ENCODE measurements around the gene LTBP4. TPM values are rescaled to one million over a fixed set of nuclear protein-coding genes. Genes with fewer than 3 reads are reported as not detected.
"Not testable (repeated sequence)": the region's sequence is repeated elsewhere in the genome, so short reads cannot be mapped to it uniquely, and the experiment has no call there.

The LTBP4 gene
- total RNA-seq, 1 donor from 2014 or later: 24.7 TPM

- Histone ChIP-seq H3K4me3 (no peak overlapping the region), H3F3A (ENCODE audit: low read depth) (no peaks in the 10 kb centered on the region), H3K79me2 (ENCODE audit: low read depth) (no peaks in the 10 kb centered on the region), H3K4me2 (no peak overlapping the region), H3K9me3 (ENCODE audit: low read depth) (no peaks in the 10 kb centered on the region), H2AFZ (replicated peaks) (no peak overlapping the region), H4K20me1 (ENCODE audit: low read depth) (no peaks in the 10 kb centered on the region), H3K27me3 (peaks cover 83% of the 10 kb centered on the region), H3K27ac (no peak overlapping the region), H3K4me1 (no peaks in the 10 kb centered on the region), H3K36me3 (no peaks in the 10 kb centered on the region), H3K9ac (no peak overlapping the region)
- TF ChIP-seq CTCF (IDR thresholded peaks at IDR 0.05): peak; percentile 8
- TF ChIP-seq EZH2phosphoT487 (IDR thresholded peaks at IDR 0.05): no peak
- Mint-ChIP-seq H3K36me3 (no peaks in the 10 kb centered on the region), H3K4me3 (no peak overlapping the region), H3K4me1 (no peaks in the 10 kb centered on the region), H3K27ac (no peak overlapping the region), H3K27me3 (ENCODE audit: insufficient read depth, low read depth) (peaks cover 36% of the 10 kb centered on the region), H3K9me3 (no peaks in the 10 kb centered on the region)
- DNase-seq (ENCODE audit: low spot score): no peak
Observed at GRCh38 chr19:40560092-40560507, 41.1 kb upstream of the LTBP4 start.

GRCh38 chr19:40561947-40562346, 39.2 kb upstream of the LTBP4 start:
- peak overlapping the region; percentile 27 for H3K4me3 Mint-ChIP-seq
- H3K4me2 ChIP-seq: no peak overlapping the region

GRCh38 chr19:40564535-40564934, 36.6 kb upstream of the LTBP4 start:
- H3F3A ChIP-seq (ENCODE audit: low read depth): peaks cover 19% of the 10 kb centered on the region
- H3K9me3 ChIP-seq (ENCODE audit: low read depth); H3K27ac ChIP-seq; H3K4me3 ChIP-seq; H3K36me3 Mint-ChIP-seq; H3K9me3 Mint-ChIP-seq; H3K79me2 ChIP-seq (ENCODE audit: low read depth); H3K36me3 ChIP-seq; H4K20me1 ChIP-seq (ENCODE audit: low read depth); H3K27ac Mint-ChIP-seq; H3K4me3 Mint-ChIP-seq; H2AFZ ChIP-seq (replicated peaks); H3K4me1 ChIP-seq; H3K4me1 Mint-ChIP-seq; H3K9ac ChIP-seq; DNase-seq (ENCODE audit: low spot score); H3K4me2 ChIP-seq: not testable (repeated sequence)
- H3K27me3 Mint-ChIP-seq (ENCODE audit: insufficient read depth, low read depth): peaks cover 53% of the 10 kb centered on the region
- peaks cover 94% of the 10 kb centered on the region for H3K27me3 ChIP-seq

More at GRCh38 chr19:40561947-40562346, 39.2 kb upstream of the LTBP4 start:
- peaks cover 2% of the 10 kb centered on the region for H3K4me1 Mint-ChIP-seq
- H3K27me3 ChIP-seq: peaks cover 83% of the 10 kb centered on the region
- no peaks in the 10 kb centered on the region for H3K9me3 Mint-ChIP-seq
- H2AFZ ChIP-seq (replicated peaks): no peak overlapping the region
- H3K27me3 Mint-ChIP-seq (ENCODE audit: insufficient read depth, low read depth): peaks cover 47% of the 10 kb centered on the region
- H3F3A ChIP-seq (ENCODE audit: low read depth): peaks cover under 1% of the 10 kb centered on the region
- H3K9me3 ChIP-seq (ENCODE audit: low read depth): no peaks in the 10 kb centered on the region
- H3K27ac ChIP-seq: no peak overlapping the region
- peak overlapping the region; percentile 21 for H3K27ac Mint-ChIP-seq
- H3K36me3 Mint-ChIP-seq: no peaks in the 10 kb centered on the region
- no peaks in the 10 kb centered on the region for H3K4me1 ChIP-seq
- no peak overlapping the region for H3K4me3 ChIP-seq
- no peaks in the 10 kb centered on the region for H3K36me3 ChIP-seq
- H3K9ac ChIP-seq: no peak overlapping the region
- H3K79me2 ChIP-seq (ENCODE audit: low read depth): no peaks in the 10 kb centered on the region
- no peak for DNase-seq (ENCODE audit: low spot score)
- no peaks in the 10 kb centered on the region for H4K20me1 ChIP-seq (ENCODE audit: low read depth)
- TF ChIP-seq EZH2phosphoT487 (IDR thresholded peaks at IDR 0.05) (no peak), CTCF (IDR thresholded peaks at IDR 0.05) (no peak), EZH2 (IDR thresholded peaks at IDR 0.05) (no peak)

GRCh38 chr19:40565355-40565754, 35.8 kb upstream of the LTBP4 start:
- H3K27me3 ChIP-seq: peaks cover 94% of the 10 kb centered on the region
- TF ChIP-seq EZH2 (IDR thresholded peaks at IDR 0.05) (no peak), EZH2phosphoT487 (IDR thresholded peaks at IDR 0.05) (no peak), CTCF (IDR thresholded peaks at IDR 0.05) (no peak)
- H3K4me1 Mint-ChIP-seq: peaks cover 14% of the 10 kb centered on the region
- H3K4me3 ChIP-seq: no peak overlapping the region
- no peak overlapping the region for H3K9ac ChIP-seq
- H3K4me3 Mint-ChIP-seq: no peak overlapping the region
- H3K4me1 ChIP-seq: no peaks in the 10 kb centered on the region
- H3K27ac ChIP-seq: no peak overlapping the region
- no peak overlapping the region for H3K4me2 ChIP-seq
- H3K27me3 Mint-ChIP-seq (ENCODE audit: insufficient read depth, low read depth): peaks cover 56% of the 10 kb centered on the region
- DNase-seq (ENCODE audit: low spot score): no peak
- no peaks in the 10 kb centered on the region for H4K20me1 ChIP-seq (ENCODE audit: low read depth)
- no peaks in the 10 kb centered on the region for H3K9me3 ChIP-seq (ENCODE audit: low read depth)
- H3K36me3 Mint-ChIP-seq: no peaks in the 10 kb centered on the region
- H3K79me2 ChIP-seq (ENCODE audit: low read depth): no peaks in the 10 kb centered on the region
- no peak overlapping the region for H3K27ac Mint-ChIP-seq
- peaks cover 19% of the 10 kb centered on the region for H3F3A ChIP-seq (ENCODE audit: low read depth)
- no peaks in the 10 kb centered on the region for H3K9me3 Mint-ChIP-seq
- H3K36me3 ChIP-seq: no peaks in the 10 kb centered on the region
- H2AFZ ChIP-seq (replicated peaks): no peak overlapping the region
